Activated CD8-positive, alpha-beta memory T cell treated with anti-CD3 and anti-CD28 coated beads for 36 hours (primary cell): ENCODE measurements around the gene EPPIN. TPM values are rescaled to one million over a fixed set of nuclear protein-coding genes. Genes with fewer than 3 reads are reported as not detected.

Source experiments
- CTCF ChIA-PET: fragments of 350-600 bp; sonication (Branson Sonifier 250); formaldehyde crosslinking; loops from one replicate; lab custom pipeline; 2021; ENCODE audit warnings: antibody characterized with exemption; lab: Charles Lee
- POLR2A ChIA-PET: fragments of 350-600 bp; sonication (Branson Sonifier 250); formaldehyde crosslinking; loops from one replicate; lab custom pipeline; 2021; ENCODE audit warnings: antibody characterized with exemption; lab: Charles Lee
- total RNA-seq, 2 experiments: library from RNA; stranded (reverse); gene quantifications; one replicate each; pipeline ENCODE4 v1.2.3, GENCODE V29; 2021

The EPPIN gene
- total RNA-seq, 2 experiments from 2014 or later, result not detected

DNA sequence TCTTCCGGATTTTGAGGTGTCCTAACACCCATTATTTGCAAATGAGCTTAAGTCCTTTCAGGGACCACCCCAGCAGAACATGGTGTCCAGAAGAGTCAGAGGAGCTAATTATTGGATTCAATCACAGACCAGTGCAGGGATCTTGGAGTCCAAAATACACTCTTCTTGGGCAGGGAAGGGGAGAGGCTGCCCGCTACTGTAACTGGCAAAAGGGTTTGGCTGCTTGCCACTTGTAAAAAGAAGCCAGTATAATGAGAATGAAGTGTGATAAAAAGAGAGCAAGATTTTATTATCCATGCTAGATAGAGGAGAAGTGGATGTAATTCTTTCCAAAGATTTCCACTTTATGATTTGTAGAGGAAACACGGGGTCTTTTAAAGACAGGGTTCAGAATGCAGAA is 51.0 kb downstream of the EPPIN start:
- ChIA-PET CTCF (interaction anchor here (0.7 kb wide), 1 partner anchor 122 kb away, joined by 3 read pairs; no protein-coding TSS in a partner anchor), POLR2A (no interaction called here)

DNA sequence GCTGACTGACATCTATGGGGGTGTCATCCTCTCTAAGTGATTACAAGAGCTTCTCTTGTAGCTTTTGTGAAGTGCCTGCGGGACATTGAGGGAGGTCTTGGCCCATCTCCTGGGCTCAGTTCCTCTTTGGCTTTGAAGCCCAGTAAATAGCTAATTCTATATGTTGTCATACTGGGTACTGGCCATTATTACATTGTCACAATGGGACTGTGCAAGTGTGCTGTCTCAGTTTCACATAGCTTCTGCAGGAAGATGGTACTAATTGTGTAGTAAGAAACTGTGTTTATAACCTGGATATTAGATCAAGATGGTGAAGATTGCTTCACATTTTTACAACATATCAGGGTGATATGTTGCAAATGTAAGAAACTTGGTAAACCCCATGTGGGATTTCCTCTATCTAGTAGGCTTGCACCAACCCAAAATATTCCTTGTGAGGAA is 51.7 kb downstream of the EPPIN start:
- ChIA-PET CTCF (no interaction called here), POLR2A (no interaction called here)

Other genes starting within 250 kb of the EPPIN start
- gene RBPJL, start 240.6 kb downstream of the EPPIN start, total RNA-seq, result not detected
- under 1 TPM; 0.32 to 0.36 TPM for gene MATN4, start 239.1 kb downstream of the EPPIN start, total RNA-seq
- gene SDC4, start 199.0 kb downstream of the EPPIN start, total RNA-seq, result 10 to 100 TPM; 88.0 to 88.3 TPM
- gene SYS1, start 184.2 kb downstream of the EPPIN start, total RNA-seq, result 10 to 100 TPM; 33.2 to 38.8 TPM
- under 1 TPM in 1 of 2 experiments, not detected in 1; 0.19 TPM for gene TP53TG5, start 169.1 kb downstream of the EPPIN start, total RNA-seq
- 10 to 100 TPM; 10.4 to 10.6 TPM for gene DBNDD2, start 139.1 kb downstream of the EPPIN start, total RNA-seq
- gene PIGT, start 131.3 kb downstream of the EPPIN start, total RNA-seq, result 10 to 100 TPM; 76.6 to 80.1 TPM
- not detected for gene WFDC2, start 77.6 kb downstream of the EPPIN start, total RNA-seq
- not detected for gene SPINT3, start 31.8 kb downstream of the EPPIN start, total RNA-seq
- not detected for gene WFDC6, start 7.9 kb downstream of the EPPIN start, total RNA-seq
- gene WFDC8, start 31.9 kb upstream of the EPPIN start, total RNA-seq, result not detected
- not detected for gene WFDC10A, start 82.3 kb upstream of the EPPIN start, total RNA-seq
- not detected for gene WFDC9, start 83.9 kb upstream of the EPPIN start, total RNA-seq
- gene WFDC11, start 122.8 kb upstream of the EPPIN start, total RNA-seq, result not detected
- not detected for gene WFDC13, start 154.6 kb upstream of the EPPIN start, total RNA-seq
- not detected for gene WFDC10B, start 157.6 kb upstream of the EPPIN start, total RNA-seq
- gene SPINT4, start 174.9 kb upstream of the EPPIN start, total RNA-seq, result not detected
- gene WFDC3, start 244.5 kb upstream of the EPPIN start, total RNA-seq, result not detected
- 10 to 100 TPM; 32.4 to 33.5 TPM for gene DNTTIP1, start 244.6 kb upstream of the EPPIN start, total RNA-seq